Measurements from ENCODE around the gene RBCK1.

- TF ChIP-seq CTCF (conservative IDR thresholded peaks at IDR 0.05) (no peak), ZFX (IDR thresholded peaks at IDR 0.05) (no peak)
Measured at GRCh38 chr20:475463-476357, 67.6 kb downstream of the RBCK1 start.
